IMR-90 (cell line): Measurements from ENCODE around the gene ECM1. TPM values are rescaled to one million over a fixed set of nuclear protein-coding genes. Genes with fewer than 3 reads are reported as not detected.

Experiments used
- ATAC-seq: fragments of 200-7000 bp; cut with Tn5 transposase; 2 replicates; pipeline ENCODE4 v1.9.1; 2020; ENCODE audit warnings: low read depth, mild to moderate bottlenecking, moderate library complexity
- BruUV-seq: library from RNA; stranded (reverse); fragments of 400-500 nt; replicated peaks from 2 replicates; lab custom pipeline; 2021; lab: Mats Ljungman, UMichigan
- CTCF ChIA-PET: fragments of 300-600 bp; formaldehyde crosslinking; extraction: SDS; loops from one replicate; lab custom pipeline; 2021; ENCODE audit warnings: antibody characterized with exemption; lab: Yijun Ruan, JAX
- POLR2A ChIA-PET: fragments of 300-600 bp; sonication (Branson Sonifier 250); formaldehyde crosslinking; loops from one replicate; lab custom pipeline; 2022; ENCODE audit warnings: antibody characterized with exemption; ENCODE audit not compliant: unreplicated experiment; lab: Charles Lee
- DNase-seq: peaks from one replicate; pipeline ENCODE4 v3.0.0; 2013
- H2AFZ ChIP-seq: replicated peaks from 2 replicates; pipeline ENCODE3; 2013; ENCODE audit warnings: low read length, mild to moderate bottlenecking; ENCODE audit not compliant: poor library complexity
- H2AK5ac ChIP-seq: 2 replicates; pipeline ENCODE4 v1.6.1; 2013; ENCODE audit warnings: low read depth, low read length, inconsistent platforms
- H2AK9ac ChIP-seq: replicated peaks from 2 replicates; pipeline ENCODE3; 2013; ENCODE audit warnings: mild to moderate bottlenecking, low read depth, low read length, moderate library complexity; ENCODE audit not compliant: poor library complexity
- H2BK120ac ChIP-seq: 2 replicates; pipeline ENCODE4 v1.6.1; 2013; ENCODE audit warnings: low read depth, low read length, inconsistent platforms
- H2BK15ac ChIP-seq: 3 replicates; pipeline ENCODE4 v1.6.1; 2013; ENCODE audit warnings: low read depth, low read length, inconsistent platforms
- H2BK20ac ChIP-seq: 2 replicates; pipeline ENCODE4 v1.6.1; 2013; ENCODE audit warnings: low read depth, mild to moderate bottlenecking, inconsistent platforms, low read length, moderate library complexity
- H2BK5ac ChIP-seq: 2 replicates; pipeline ENCODE4 v1.6.1; 2013; ENCODE audit warnings: mild to moderate bottlenecking, low read depth, low read length, inconsistent platforms; ENCODE audit not compliant: poor library complexity, severe bottlenecking
- H3K14ac ChIP-seq: replicated peaks from 2 replicates; pipeline ENCODE4 v1.6.1; 2013; ENCODE audit warnings: low read depth, low read length, inconsistent platforms
- H3K18ac ChIP-seq: 2 replicates; pipeline ENCODE4 v1.6.1; 2013; ENCODE audit warnings: low read depth, low read length, control low read depth
- H3K23ac ChIP-seq: 2 replicates; pipeline ENCODE4 v1.6.1; 2013; ENCODE audit warnings: low read depth, low read length, inconsistent platforms
- H3K27ac ChIP-seq: 2 replicates; pipeline ENCODE4 v1.5.1; 2013; ENCODE audit warnings: mild to moderate bottlenecking, control low read depth, low read length; ENCODE audit not compliant: insufficient read depth
- H3K27me3 ChIP-seq: 2 replicates; pipeline ENCODE4 v1.6.1; 2013; ENCODE audit warnings: low read length; ENCODE audit not compliant: control insufficient read depth, insufficient read depth
- H3K36me3 ChIP-seq: 2 replicates; pipeline ENCODE4 v1.6.1; 2013; ENCODE audit warnings: low read length, mixed read lengths; ENCODE audit not compliant: control insufficient read depth, insufficient read depth
- H3K4ac ChIP-seq: 2 replicates; pipeline ENCODE4 v1.6.1; 2013; ENCODE audit warnings: low read depth, low read length, inconsistent platforms
- H3K4me1 ChIP-seq: 2 replicates; pipeline ENCODE4 v1.6.1; 2013; ENCODE audit warnings: low read length, mixed read lengths; ENCODE audit not compliant: control insufficient read depth, insufficient read depth
- H3K4me2 ChIP-seq: 2 replicates; pipeline ENCODE4 v1.6.1; 2013; ENCODE audit warnings: low read depth, mild to moderate bottlenecking, control low read depth, low read length, moderate library complexity
- H3K4me3 ChIP-seq: 2 replicates; pipeline ENCODE4 v1.5.1; 2013; ENCODE audit warnings: low read depth, mild to moderate bottlenecking, control low read depth, low read length, moderate library complexity; ENCODE audit not compliant: insufficient read depth
- H3K56ac ChIP-seq: 2 replicates; pipeline ENCODE4 v1.6.1; 2013; ENCODE audit warnings: low read length, inconsistent platforms; ENCODE audit not compliant: insufficient read depth; ENCODE audit errors: extremely low read depth
- H3K79me1 ChIP-seq, 2 experiments: 2 replicates each; pipeline ENCODE4 v1.6.1; 2013; ENCODE audit warnings: low read length in 2 of 2, inconsistent platforms in 1 of 2, low read depth in 1 of 2
- H3K9ac ChIP-seq: 2 replicates; pipeline ENCODE4 v1.6.1; 2013; ENCODE audit warnings: low read depth, low read length, control low read depth
- H3K9me1 ChIP-seq: 2 replicates; pipeline ENCODE4 v1.6.1; 2013; ENCODE audit warnings: low read length, inconsistent platforms; ENCODE audit not compliant: insufficient read depth
- H3K9me3 ChIP-seq: 2 replicates; pipeline ENCODE4 v1.6.1; 2013; ENCODE audit warnings: low read length; ENCODE audit not compliant: control insufficient read depth, insufficient read depth
- H4K20me1 ChIP-seq: 2 replicates; pipeline ENCODE4 v1.6.1; 2013; ENCODE audit warnings: low read length, inconsistent platforms; ENCODE audit not compliant: insufficient read depth
- H4K5ac ChIP-seq: 2 replicates; pipeline ENCODE4 v1.6.1; 2013; ENCODE audit warnings: mild to moderate bottlenecking, low read depth, low read length, control low read depth
- H4K8ac ChIP-seq, 2 experiments: 2 replicates each; pipeline ENCODE4 v1.6.1; 2013; ENCODE audit warnings: low read depth in 2 of 2, low read length in 2 of 2, control low read depth in 1 of 2, inconsistent platforms in 1 of 2
- H4K91ac ChIP-seq: 2 replicates; pipeline ENCODE4 v1.6.1; 2013; ENCODE audit warnings: low read depth, low read length, inconsistent platforms; ENCODE audit not compliant: insufficient read depth
- BHLHE40 ChIP-seq: fragments of 150-350 bp; IDR thresholded peaks from 2 replicates; pipeline ENCODE4 v1.6.1; 2016; ENCODE audit warnings: mild to moderate bottlenecking, low read depth, low read length
- CEBPB ChIP-seq: IDR thresholded peaks from 2 replicates; pipeline ENCODE4 v1.6.1; 2012; ENCODE audit warnings: low read depth, low read length, improper control_type of control experiment
- CHD1 ChIP-seq: IDR thresholded peaks from 2 replicates; pipeline ENCODE4 v1.6.1; 2012; ENCODE audit warnings: low read depth, low read length, improper control_type of control experiment
- CTCF ChIP-seq: conservative IDR thresholded peaks from 2 replicates; pipeline ENCODE4 v1.5.1; 2012; ENCODE audit warnings: mild to moderate bottlenecking, low read depth, low read length, improper control_type of control experiment
- ELK1 ChIP-seq: fragments of 150-350 bp; IDR thresholded peaks from 2 replicates; pipeline ENCODE4 v1.6.1; 2016; ENCODE audit warnings: low read depth, mild to moderate bottlenecking, low read length, moderate library complexity, borderline replicate concordance
- FOS ChIP-seq: fragments of 150-350 bp; IDR thresholded peaks from 2 replicates; pipeline ENCODE4 v1.6.1; 2016; ENCODE audit warnings: low read depth, low read length
- MAFK ChIP-seq: IDR thresholded peaks from 2 replicates; pipeline ENCODE4 v1.6.1; 2012; ENCODE audit warnings: low read depth, low read length, improper control_type of control experiment
- MAZ ChIP-seq: IDR thresholded peaks from 2 replicates; pipeline ENCODE4 v1.6.1; 2012; ENCODE audit warnings: low read depth, mild to moderate bottlenecking, low read length, improper control_type of control experiment, moderate library complexity, borderline replicate concordance
- MXI1 ChIP-seq: IDR thresholded peaks from 2 replicates; pipeline ENCODE4 v1.6.1; 2012; ENCODE audit warnings: low read depth, mild to moderate bottlenecking, low read length, moderate library complexity, borderline replicate concordance
- NFE2L2 ChIP-seq: fragments of 150-350 bp; IDR thresholded peaks from 2 replicates; pipeline ENCODE4 v1.6.1; 2016; ENCODE audit warnings: low read depth, mild to moderate bottlenecking, low read length
- POLR2A ChIP-seq: IDR thresholded peaks from 2 replicates; pipeline ENCODE4 v1.6.1; 2012; ENCODE audit warnings: mild to moderate bottlenecking, low read depth, low read length
- RAD21 ChIP-seq: IDR thresholded peaks from 2 replicates; pipeline ENCODE4 v1.6.1; 2012; ENCODE audit warnings: low read length, improper control_type of control experiment
- RCOR1 ChIP-seq: IDR thresholded peaks from 2 replicates; pipeline ENCODE4 v1.6.1; 2012; ENCODE audit warnings: mild to moderate bottlenecking, low read length, improper control_type of control experiment; ENCODE audit not compliant: insufficient replicate concordance
- RFX5 ChIP-seq: IDR thresholded peaks from 2 replicates; pipeline ENCODE4 v1.8.0; 2012; ENCODE audit warnings: low read depth, mild to moderate bottlenecking, low read length, moderate library complexity
- SMC3 ChIP-seq: fragments of 150-350 bp; IDR thresholded peaks from 2 replicates; pipeline ENCODE4 v1.6.1; 2016; ENCODE audit warnings: low read depth, mild to moderate bottlenecking, antibody characterized with exemption, low read length, moderate library complexity
- USF2 ChIP-seq: fragments of 150-350 bp; IDR thresholded peaks from 2 replicates; pipeline ENCODE4 v1.6.1; 2017; ENCODE audit warnings: mild to moderate bottlenecking, antibody characterized with exemption, low read length, low read depth
- WGBS, 2 experiments: methylation state at CpG; one replicate each; pipeline versions ENCODE4 v1.1.5 to v1.1.7; 2013; ENCODE audit warnings: missing lambda C conversion rate in 2 of 2; ENCODE audit not compliant: insufficient read length in 1 of 2; ENCODE audit errors: extremely low coverage in 2 of 2; 5-methylcytosine and 5-hydroxymethylcytosine counted together
- dilution Hi-C: fragments of 300-500 bp; cut with HindIII; formaldehyde crosslinking; loops from one replicate; pipeline ENCODE4 v1.14.3; 2018; ENCODE audit warnings: low sequenced_read_pairs; ENCODE audit not compliant: unreplicated experiment
- in situ Hi-C: fragments of 300-500 bp; cut with MboI; formaldehyde crosslinking; loops from 3 replicates; pipeline ENCODE4 v1.14.3; 2019; ENCODE audit warnings: low sequenced_read_pairs, inconsistent platforms, mixed read lengths
- intact Hi-C: fragments of 100-400 bp; cut with micrococcal nuclease; formaldehyde crosslinking; loops from 2 replicates; pipeline ENCODE4 v1.10.0; 2022
- polyA plus RNA-seq, 3 experiments: library from polyadenylated mRNA; depleted of rRNA; stranded (reverse); fragments of >200 nt; gene quantifications; 2 replicates each; pipeline ENCODE4 v1.2.3, GENCODE V29; 2012; ENCODE audit warnings: low replicate concordance in 1 of 3
- total RNA-seq: library from RNA; depleted of rRNA; stranded (reverse); fragments of >200 nt; gene quantifications from 2 replicates; pipeline ENCODE4 v1.2.3, GENCODE V29; 2012

The ECM1 gene
- total and polyA plus RNA-seq, 2 of the 4 experiments (the other 2 are of a cell fraction) = 20.1 to 230 TPM

GRCh38 chr1:150514913-150515327, 7.0 kb downstream of the ECM1 start:
- Histone ChIP-seq H2BK120ac (peak overlapping the region; percentile 83), H3K9me1 (peaks cover 19% of the 10 kb centered on the region), H3K4me2 (peak overlapping the region; percentile 70), H3K9ac (peak overlapping the region; percentile 30), H4K5ac (peak overlapping the region; percentile 3), H3K27ac (peak overlapping the region; percentile 35), H2AK5ac (peak overlapping the region; percentile 30), H3K27me3 (no peaks in the 10 kb centered on the region), H4K91ac (peak overlapping the region; percentile 35), H4K8ac (peak overlapping the region; percentile 67 to 92), H2AFZ (peak overlapping the region; percentile 98), H2BK15ac (peak overlapping the region; percentile 23; the same call in 1 of the 3 replicates), H3K14ac (peak overlapping the region; percentile 95), H3K79me1 (peaks cover 7 to 47% of the 10 kb centered on the region in 2 experiments; a peak in 3 of 4 replicates), H3K4me1 (peaks cover 6% of the 10 kb centered on the region), H2BK5ac (peak overlapping the region; percentile 72), H3K9me3 (no peaks in the 10 kb centered on the region), H3K4ac (peak overlapping the region; percentile 89), H3K23ac (peak overlapping the region; percentile 98), H3K56ac (peak overlapping the region; percentile 67; the same call in 1 of the 2 replicates), H3K36me3 (peaks cover 27% of the 10 kb centered on the region), H4K20me1 (no peaks in the 10 kb centered on the region), H2BK20ac (peak overlapping the region; percentile 61), H3K18ac (peak overlapping the region; percentile 8; the same call in 1 of the 2 replicates), H2AK9ac (peak overlapping the region; percentile 83), H3K4me3 (peak overlapping the region; percentile 41)
- BruUV-seq = no TSS peak
- dilution Hi-C loops = no loop called here
- 39% methylated on average over 15 of the region's 21 CpGs; no CpG with 5 or more reads in 1 of the 2 experiments for WGBS, 2 experiments
- in situ Hi-C loops = no loop called here
- TF ChIP-seq MAZ = no peak
- no peak for TF ChIP-seq RAD21
- TF ChIP-seq NFE2L2 = no peak
- TF ChIP-seq RFX5 = no peak
- no peak for TF ChIP-seq MAFK
- TF ChIP-seq MXI1 = no peak
- no peak for TF ChIP-seq CHD1
- TF ChIP-seq CTCF = no peak
- TF ChIP-seq ELK1 = no peak
- TF ChIP-seq USF2 = no peak
- no peak for TF ChIP-seq SMC3
- no peak for TF ChIP-seq POLR2A
- TF ChIP-seq FOS = no peak
- TF ChIP-seq BHLHE40 = no peak
- TF ChIP-seq RCOR1 = no peak
- TF ChIP-seq CEBPB = no peak
- intact Hi-C loops = loop anchor here (5.0 kb wide), 1 partner anchor 193 kb away; the partner anchor contains the start of gene PRPF3
- DNase-seq = no peak
- ATAC-seq = no peak
- POLR2A ChIA-PET = no interaction called here
- CTCF ChIA-PET = interaction anchor here (2.5 to 3.0 kb wide), 2 partner anchors 17 to 22 kb away, joined by 12 to 13 read pairs; no protein-coding TSS in a partner anchor
